AG20443 (cell line): Measurements from ENCODE around the gene KRT6C.
"Not testable (repeated sequence)": the region's sequence is repeated elsewhere in the genome, so short reads cannot be mapped to it uniquely, and the experiment has no call there.

ENCODE experiments used
- DNase-seq: peaks from one replicate; pipeline ENCODE4 v3.0.0; 2012; ENCODE audit warnings: low spot score, mixed read lengths

KRT6C gene

DNA sequence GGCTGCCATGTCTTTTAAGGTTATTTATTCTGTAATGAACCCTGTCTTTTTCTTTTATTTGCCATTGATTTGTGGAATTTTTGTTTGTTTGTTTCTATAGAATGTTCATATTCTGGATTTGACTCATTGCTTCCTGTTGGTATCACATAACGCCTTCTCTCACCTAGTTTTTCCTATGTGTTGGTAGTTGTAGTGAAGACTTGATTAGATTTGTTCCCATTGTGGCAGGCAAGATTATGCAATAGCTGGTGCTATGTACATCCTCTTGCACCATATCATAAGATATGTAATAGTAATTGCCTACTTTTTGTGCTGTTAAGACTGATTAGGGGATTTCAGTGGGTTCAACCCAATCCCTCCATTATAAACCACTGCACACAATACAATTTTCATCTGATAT is 17.8 kb downstream of the KRT6C start:
- DNase-seq = no peak

DNA sequence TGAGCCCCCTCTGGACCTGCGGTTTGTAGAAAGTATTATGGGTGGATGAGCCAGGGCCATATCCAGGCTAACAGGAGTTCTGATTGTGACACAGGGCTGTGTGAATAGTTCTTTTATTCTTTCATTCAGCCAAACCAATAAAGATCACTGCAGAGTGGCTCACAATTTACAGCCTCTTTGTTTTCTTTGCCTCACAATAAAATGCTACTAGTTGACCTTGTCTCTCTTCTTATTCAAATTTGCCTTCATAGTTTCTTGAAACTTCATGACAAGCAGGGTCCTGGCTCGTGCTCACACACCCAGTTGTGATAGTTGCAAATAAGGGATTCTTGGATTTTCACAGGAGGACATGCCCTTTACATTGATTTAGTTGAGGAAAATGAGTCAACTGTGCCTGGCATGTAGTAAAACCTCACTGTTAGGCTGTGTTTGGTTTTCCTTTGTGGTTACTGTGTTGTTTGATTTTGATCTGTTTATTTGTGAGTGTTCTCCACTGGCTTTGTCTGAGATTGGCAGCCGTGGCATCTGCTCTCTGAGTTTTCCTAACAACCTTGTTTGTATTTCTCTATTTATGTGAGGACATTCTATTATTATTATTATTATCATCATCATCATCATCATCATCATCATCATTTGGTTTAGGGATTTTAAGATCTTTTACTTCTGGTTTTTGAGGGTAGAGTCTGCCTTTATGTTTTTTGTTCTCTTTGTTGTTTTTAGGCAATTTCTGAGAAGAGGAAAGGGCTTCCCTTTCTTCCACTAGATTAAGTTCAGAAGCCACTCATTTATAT is 19.0 kb downstream of the KRT6C start:
- DNase-seq = no peak

DNA sequence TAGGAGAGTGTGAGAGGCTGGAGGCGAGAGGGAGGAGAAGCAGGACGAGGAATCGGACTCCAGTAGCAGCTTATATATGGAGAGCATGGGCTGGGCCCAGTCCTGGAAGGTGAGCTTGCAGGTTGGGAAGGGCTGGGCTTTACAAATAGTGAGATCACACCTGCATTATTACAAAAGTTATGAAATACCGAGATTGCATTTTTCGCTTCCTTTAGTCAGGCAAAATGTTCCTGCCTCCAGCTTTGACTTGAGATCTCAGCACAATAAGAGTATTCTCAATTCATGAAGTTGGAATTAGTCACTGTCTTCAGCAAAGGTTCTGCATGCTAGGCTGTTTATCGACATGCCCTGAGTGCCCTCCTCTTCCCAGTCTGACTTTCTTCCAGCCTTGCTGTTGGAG is 21.5 kb downstream of the KRT6C start, which contains the start of gene KRT6B:
TSS of gene KRT6B (minus strand) at position 46 of the 400 bp plus-strand sequence. CDS start 68 bp downstream, outside the sequence.
- DNase-seq = no peak

DNA sequence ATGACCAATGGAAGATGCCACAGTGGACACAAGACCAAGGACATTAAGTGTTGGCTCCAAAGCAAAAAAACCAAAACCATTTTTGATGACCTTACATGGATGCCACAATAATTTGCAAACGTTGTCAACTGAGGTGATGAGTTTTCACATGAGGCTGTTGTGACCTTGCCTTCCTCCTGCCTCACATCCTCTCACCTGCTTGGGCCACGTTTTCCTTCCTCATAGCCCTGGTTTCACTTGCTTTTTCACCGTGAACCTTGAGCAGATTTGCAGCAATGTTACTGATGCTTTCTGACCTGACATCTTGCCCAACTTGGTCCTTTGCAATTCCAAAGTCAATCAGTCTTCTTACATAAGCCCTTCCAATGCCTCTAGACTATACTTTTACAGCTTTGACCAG is 25.4 kb downstream of the KRT6C start:
- DNase-seq = no peak

DNA sequence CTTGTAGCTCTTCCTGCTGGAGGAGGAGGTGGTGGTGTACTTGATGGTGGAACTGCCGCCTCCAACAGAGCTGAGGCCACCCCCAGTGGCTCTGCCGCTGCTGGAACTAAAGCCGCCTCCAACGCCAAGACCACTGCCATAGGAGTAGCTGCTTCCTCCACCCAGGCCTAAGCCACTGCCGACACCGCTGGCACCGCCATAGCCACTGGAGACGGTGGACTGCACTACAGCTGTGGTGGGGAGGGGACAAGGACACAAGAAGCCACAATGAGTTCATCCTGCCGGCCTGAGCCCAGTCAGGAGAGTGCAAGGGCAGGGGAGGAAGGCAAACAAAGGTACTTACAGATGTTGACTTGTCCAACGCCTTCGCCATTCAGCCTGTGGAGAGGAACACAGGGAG is 26.4 kb downstream of the KRT6C start:
- DNase-seq = not testable (repeated sequence)

DNA sequence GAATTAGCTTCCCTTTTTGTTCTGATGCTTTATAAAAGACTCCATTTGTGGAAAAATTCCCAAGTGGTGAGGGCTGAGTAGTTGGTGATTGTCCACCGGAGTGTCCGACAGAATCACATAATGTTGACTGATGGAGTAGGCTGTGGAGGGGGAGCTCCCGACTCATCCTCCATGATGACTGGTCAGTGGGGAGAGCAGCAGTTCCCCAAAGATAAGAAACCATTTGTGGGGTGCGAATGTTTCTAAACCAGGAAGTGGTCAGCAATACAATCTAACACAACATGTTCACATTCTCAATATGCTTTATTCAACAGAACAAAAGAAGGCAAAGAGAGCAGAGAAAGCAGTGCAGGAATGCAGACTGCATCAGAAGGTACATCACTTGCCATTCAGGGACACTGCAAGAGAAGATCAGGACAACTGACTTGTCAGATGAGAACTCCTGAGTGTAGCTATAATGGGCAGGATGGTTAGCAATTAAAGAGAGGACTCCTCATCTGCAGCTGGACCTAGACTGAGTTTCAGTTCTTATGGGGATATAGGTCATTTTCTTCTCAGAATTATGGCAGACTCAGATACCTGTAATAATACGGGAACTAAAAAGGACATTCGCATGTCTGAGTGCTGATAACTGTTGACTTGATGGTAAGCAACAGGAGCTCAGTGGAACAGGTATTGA is 27.1 kb downstream of the KRT6C start:
- DNase-seq = no peak

DNA sequence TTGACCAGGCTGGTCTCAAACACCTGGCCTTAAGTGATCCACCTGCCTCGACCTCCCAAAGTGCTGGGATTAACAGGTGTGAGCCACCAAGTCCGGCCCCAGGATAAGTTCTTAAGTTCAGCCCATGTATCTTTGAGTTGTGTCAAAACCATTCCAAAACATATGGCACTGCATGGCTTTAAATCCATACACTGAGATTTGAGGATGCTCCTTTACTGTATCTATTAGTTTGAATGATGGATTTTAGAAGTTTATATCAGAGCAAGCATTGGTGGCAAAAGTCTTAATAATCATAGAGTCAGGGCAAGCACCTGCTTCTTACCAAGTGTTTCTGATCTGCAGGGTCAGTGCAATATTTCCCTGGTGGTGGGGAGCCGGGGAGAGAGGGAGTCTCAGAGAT is 27.7 kb downstream of the KRT6C start:
- no peak for DNase-seq

DNA sequence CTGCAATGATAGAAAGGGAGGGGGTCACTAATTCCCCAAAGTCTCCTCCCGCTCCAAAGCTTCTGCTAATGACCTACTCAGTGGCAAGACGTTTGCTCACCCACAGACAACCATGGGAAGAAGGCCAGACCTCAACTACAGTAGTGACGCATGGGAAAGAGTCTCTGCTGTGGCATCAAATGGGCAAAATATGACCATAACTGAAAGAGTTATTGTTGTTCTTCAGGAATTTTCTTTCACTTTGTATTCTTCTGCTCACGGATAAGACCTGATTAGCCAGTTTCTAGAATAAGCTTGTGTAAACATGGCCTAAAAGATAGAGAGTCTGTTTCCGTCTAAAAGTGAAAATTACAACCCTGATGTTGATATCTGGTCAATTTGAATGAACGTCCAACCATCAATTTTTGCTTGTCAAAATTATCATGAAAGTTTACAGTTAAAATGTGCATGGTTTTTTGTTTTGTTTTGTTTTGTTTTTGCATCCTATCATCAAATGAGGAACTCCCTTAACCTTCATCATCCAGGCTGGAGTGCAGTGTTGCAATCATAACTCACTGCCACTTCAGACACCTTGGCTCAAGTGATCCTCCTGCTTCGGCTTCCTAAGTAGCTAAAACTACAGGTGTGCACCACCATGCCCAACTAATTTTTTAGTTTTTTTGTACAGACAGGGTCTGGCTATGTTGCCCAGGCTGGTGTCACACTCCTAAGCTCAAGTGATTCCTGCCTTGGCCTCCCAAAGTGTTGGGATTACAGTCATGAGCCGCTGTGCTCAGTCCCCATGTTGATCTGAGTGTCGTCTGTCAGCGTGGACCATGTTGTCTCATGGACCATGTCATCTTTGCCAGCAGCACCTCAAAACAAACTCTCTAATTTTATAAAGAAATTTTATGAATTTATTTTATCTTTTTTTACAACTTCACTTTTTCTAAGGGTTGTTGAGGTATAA is 28.7 kb downstream of the KRT6C start:
- DNase-seq = no peak

DNA sequence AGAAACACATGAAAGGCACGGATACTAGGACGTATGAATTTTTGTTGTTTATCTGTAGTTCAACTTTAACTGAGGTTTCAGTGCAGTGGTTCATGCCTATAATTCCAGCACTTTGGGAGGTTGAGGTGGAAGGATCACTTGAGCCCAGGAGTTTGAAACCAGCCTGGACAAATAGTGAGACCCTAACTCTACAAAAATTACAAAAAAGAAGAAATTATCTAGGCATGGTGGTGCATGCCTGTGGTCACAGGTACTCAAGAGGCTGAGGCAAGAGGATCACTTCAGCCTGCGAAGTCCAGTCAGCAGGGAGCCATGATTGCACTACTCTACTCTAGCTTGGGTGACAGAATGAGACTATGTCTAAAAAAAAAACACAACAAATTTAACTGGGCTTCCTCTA is 29.6 kb downstream of the KRT6C start:
- DNase-seq = no peak

DNA sequence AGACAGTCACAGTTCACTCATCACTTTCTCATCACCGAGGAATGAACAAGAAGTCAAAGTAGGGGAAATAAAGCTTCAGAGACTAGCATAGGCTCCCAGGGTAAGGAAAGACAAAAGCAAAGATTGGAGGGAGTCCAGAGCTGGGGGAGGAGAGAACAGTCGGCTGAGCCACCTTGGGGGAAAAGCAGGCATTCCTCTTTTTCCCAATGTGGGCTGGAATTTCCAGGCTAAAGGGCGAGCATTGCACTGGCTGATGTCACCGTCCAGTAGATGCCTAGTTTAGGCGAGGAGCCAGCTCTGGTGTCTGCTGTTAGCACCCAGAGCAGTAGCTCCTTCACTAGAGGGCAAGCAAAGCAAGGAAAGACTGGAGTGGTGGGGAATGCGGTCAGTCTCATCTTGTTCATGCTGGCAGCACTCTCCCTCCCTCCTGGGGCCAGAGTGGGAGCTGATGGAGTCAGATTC is 31.0 kb downstream of the KRT6C start:
- DNase-seq = peak; percentile 78

DNA sequence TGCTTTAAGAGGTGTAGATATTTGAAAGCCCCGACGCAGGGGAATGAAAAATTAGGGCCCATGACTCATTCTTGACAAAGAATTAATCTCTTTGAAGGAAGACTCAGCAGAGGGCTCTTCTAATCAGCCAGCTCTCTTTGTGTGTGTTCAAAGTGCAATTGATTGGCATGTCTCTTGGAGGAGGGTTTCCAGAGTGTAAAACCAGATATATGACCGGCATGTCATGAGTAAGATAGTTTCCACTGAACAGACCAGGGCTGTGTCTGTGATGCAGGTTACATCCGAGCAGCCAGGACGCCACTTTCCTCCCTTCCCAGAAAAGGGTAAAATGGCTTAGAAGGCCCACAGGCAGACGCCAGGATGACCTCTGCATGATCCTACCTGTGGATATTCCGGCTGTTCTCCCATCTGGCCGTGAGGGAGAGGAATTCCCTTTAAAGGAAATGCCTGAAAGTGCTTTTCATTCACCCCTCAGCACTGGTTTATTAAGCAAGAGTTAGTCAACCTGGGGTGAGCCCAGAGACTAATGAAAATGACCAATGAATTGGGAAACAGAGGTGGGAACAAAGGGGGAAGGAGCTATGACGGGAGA is 32.2 kb downstream of the KRT6C start:
- no peak for DNase-seq

DNA sequence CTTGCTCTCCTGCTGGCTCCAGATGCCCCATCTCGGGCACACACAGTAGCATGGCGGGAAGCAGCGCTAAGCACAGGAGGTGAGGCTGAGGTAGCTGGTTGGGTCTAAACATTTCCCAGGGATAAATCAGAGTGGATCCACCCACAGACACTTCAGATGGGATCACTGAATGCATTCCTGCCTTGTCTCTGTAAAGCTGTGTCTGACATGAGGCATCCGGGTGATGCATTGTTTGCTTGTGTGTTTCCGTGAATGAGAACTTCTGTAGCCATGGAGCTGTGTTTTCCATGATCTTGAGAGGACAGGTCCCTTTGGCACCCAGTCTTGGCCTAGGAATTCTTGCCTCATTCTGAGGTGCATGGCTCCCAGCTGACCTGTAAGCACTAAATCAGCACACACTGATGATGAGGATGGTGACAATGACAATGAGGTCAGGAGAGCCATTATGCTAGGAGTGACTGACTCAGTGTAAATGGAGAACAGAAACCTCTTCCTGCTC is 32.7 kb downstream of the KRT6C start:
- DNase-seq = peak; percentile 67

DNA sequence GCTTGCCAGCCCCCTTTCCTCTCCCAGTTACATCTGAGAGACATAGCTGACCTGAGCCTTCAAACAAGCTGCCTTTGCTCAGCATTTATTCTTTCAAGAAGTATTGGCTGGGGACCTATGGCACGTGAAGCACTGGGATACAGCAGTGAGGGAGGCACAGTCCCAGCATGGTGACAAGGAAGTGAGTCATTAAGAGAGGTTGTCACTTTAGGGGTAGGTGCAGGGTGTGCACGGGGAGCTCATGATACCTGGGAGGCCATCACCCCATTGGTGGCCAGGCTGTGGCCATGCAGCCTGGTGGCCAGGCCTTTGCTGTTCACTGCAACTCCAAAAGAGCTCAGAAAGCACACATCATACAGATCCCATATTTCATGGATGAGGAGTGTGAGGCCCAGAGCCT is 33.8 kb downstream of the KRT6C start:
- no peak for DNase-seq

DNA sequence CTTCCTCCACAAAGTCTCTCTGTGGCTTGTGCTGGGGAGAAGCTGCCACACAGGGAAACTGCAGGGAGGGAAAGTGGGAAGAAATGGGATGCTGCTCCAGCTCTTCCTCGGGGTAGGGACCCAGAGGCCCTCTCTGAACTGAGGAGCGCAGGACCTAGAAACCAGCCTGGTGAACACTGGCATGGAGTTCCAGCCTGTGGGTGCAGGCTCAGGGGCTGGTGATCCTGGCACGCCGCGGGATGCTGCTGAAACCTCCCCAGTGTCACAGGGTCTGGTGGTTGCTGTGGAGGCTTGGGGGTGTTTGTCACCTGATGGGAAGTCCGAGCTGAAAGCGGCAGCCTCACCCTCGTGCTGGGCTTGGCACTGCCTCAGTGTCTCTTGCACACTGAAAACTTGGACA is 34.2 kb downstream of the KRT6C start:
- no peak for DNase-seq

DNA sequence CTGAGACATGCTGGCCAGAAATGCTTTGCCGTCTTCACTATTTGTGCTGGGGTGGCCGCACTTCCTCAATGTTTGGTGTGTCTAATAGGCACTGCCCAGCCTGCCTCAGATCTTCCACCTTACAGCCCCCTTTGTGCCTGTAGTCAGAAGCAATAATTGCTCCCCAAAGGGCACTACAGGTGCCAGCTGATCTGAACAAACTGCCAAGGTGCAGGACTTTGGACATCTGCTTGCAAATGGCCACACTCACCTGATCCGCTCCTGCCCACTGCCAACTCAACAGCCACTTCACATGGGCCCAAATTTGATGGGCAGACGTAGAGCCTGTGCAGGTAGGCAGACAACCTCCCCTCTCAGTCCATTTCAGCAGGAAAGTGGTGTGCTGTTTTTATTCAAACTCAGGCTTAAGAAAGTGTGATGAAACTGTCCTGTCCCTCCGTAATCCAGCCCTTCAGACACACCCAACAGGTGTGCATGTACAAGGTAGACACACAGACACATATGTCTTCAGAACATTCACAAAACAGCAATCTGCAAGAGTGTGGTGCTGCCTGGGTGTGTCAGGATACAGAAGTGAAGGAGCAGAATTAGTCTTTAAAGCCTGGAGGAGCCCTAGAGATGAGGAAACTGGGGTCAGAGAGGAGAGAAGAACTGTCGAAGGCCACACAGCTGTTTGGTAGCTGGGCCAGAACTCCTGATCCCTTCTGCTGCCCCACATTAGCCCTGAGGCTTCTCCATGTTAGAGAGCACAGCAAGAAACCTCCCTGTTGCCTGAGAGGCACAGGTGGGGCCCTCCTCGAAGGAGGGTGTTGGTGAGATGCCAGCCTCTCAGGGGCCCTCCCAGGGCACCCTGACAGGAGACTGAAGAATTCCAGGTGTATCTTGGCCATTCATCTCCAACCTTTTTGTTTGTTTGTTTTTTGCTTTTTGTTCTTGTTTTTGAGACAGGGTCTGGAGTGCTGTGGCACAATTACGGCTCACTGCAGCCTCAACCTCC is 35.0 kb downstream of the KRT6C start:
- DNase-seq = no peak

DNA sequence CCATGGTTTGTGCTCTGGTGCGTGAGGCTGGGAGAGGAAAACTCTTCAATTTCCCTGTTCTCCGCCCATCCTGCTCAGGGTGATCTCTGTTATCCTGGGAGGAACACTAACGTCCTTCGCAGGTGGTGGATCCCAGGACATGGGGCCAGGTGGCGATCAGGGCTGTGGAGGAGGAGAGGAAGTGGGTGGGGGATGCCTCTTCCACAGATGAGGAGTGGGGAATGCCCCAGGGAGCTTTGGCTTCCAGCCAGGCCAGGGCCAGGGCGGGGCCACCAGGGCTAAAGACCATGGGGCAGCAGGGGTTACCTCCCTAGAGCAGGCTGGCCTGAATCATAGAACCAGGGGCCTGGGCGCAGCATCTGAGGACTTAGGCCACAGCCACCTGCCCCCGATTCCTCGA is 36.1 kb downstream of the KRT6C start:
- no peak for DNase-seq

DNA sequence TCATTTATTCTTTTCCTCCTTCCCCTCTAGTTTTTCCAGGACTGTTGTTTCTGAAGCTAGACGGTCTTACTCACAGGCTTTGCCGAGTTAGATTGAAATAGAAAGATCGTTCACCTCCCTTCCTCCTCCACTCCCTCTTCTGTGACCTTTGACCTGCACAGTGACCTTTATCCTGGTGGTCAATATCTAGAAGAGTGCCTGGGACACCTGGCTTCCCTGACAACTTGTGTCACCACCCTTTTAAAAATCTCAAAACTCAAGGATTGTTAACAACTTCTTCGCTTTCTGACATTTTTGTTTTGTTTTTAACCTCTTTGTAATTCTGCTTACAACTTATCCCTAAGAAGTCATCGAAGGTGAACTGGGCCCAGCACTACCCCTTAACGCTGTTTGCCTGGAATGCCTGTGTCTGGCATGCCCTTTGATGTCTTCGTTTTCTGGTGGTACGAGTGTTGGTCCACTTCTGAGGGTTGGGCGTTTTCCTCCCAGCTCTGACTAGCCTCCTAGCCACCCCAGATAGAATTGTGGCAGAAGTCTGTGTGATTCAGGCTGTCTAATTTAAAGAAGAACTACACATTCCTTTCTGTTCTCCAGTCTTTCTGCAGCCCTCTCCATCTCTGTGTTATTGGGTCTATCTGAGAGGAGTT is 36.7 kb downstream of the KRT6C start:
- DNase-seq = no peak

DNA sequence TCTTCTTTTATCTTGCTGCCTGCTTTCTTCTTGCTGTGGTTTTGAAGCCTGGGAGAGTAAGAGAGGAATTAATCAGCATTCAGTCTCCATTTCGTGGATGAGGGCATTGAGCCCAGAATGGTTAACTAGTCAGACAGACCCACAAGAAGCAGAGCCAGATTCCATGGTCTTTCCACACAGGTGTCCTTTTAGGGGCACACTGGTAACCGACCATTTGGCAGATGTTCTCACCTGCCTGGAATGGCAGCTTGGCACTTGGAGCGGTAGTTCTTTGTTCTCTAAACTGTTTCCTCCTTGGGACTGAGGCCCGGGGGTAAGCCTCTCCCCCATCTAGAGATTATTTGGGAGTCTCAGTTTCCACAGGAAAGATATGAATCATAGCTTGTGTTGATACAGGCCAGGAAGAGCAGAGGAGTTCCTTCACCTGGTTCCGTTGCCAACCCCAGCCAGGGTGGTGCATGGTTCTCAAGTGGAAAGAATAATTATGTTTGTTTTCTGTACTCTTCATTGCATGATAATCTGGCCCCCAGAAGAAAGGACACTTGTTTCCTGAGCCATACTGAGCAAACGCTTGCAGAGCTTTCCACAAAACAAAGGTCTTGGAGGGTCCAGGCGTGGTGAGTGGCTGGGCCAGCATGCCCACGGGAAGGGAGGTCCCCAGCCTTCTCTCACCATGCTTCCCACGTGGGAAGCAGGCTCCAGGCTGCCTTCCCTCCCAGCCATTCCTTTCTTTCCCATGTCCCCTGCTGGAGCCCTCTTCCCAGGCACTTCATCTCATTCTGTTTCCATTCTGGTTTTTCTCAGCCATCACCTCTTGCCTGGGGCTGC is 37.4 kb downstream of the KRT6C start:
- no peak for DNase-seq

DNA sequence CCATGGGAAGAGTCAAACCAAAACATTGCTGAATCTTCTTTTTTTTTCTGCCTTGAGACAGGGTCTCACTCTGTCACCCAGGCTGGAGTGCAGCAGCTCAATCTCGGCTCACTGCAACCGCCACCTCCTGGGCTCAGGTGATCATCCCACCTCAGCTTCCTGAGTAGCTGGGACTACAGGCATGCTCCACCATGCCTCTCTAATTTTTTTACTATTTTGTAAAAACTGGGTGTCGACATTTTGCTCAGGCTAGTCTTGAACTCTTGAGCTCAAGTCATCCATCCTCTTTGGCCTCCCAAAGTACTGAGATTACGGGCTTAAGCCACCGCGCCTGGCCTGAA is 38.0 kb downstream of the KRT6C start:
- no peak for DNase-seq
